GM12872 (cell line): ENCODE results near the gene SEPTIN12.

Experiments used
- CTCF ChIP-seq: IDR thresholded peaks from 3 replicates; pipeline ENCODE4 v1.5.1; 2011; ENCODE audit warnings: low read depth, mild to moderate bottlenecking, low read length, moderate library complexity; ENCODE audit not compliant: insufficient read depth

Gene SEPTIN12

GRCh38 chr16:4826980-4827379 is 38.8 kb upstream of the SEPTIN12 start:
- no peak for TF ChIP-seq CTCF

GRCh38 chr16:4826526-4826925 is 38.4 kb upstream of the SEPTIN12 start:
- TF ChIP-seq CTCF: no peak

GRCh38 chr16:4825196-4825595 is 37.1 kb upstream of the SEPTIN12 start:
- no peak for TF ChIP-seq CTCF

- no peak for TF ChIP-seq CTCF
These were observed 32.5 kb upstream of the SEPTIN12 start for GRCh38 chr16:4820652-4821051.

- no peak for TF ChIP-seq CTCF
These were observed 26.5 kb upstream of the SEPTIN12 start for GRCh38 chr16:4814542-4815173.

GRCh38 chr16:4814046-4814445 is 25.9 kb upstream of the SEPTIN12 start:
- TF ChIP-seq CTCF: no peak

GRCh38 chr16:4813251-4814003 is 25.3 kb upstream of the SEPTIN12 start:
- no peak for TF ChIP-seq CTCF
